Vagina (tissue), 2 donors: ENCODE results near the gene GALNT2.

Experiments used
- POLR2A ChIP-seq, 2 donors: fragments of 450-650 bp; IDR thresholded peaks; one replicate each; pipeline ENCODE4 v1.6.1; 2017; ENCODE audit warnings: antibody characterized with exemption in 2 of 2, mild to moderate bottlenecking in 2 of 2, moderate library complexity in 2 of 2
- POLR2AphosphoS5 ChIP-seq, 2 donors: sonication (generic); formaldehyde crosslinking; IDR thresholded peaks; one replicate each; pipeline ENCODE4 v1.9.0; 2017; ENCODE audit warnings: antibody characterized with exemption in 2 of 2, mild to moderate bottlenecking in 2 of 2, low read depth in 1 of 2; ENCODE audit not compliant: insufficient read depth in 1 of 2
- TF ChIP-seq, protein P1 (sequence below), 3 experiments: fragments of 450-650 bp in 2 of 3; fragments of 200-600 bp in 1 of 3; sonication (generic) in 1 of 3; IDR thresholded peaks; one replicate each; pipeline ENCODE4 v1.5.1; 2017 to 2019; ENCODE audit warnings: antibody characterized with exemption in 3 of 3, mild to moderate bottlenecking in 2 of 3, moderate library complexity in 2 of 3

DNA sequence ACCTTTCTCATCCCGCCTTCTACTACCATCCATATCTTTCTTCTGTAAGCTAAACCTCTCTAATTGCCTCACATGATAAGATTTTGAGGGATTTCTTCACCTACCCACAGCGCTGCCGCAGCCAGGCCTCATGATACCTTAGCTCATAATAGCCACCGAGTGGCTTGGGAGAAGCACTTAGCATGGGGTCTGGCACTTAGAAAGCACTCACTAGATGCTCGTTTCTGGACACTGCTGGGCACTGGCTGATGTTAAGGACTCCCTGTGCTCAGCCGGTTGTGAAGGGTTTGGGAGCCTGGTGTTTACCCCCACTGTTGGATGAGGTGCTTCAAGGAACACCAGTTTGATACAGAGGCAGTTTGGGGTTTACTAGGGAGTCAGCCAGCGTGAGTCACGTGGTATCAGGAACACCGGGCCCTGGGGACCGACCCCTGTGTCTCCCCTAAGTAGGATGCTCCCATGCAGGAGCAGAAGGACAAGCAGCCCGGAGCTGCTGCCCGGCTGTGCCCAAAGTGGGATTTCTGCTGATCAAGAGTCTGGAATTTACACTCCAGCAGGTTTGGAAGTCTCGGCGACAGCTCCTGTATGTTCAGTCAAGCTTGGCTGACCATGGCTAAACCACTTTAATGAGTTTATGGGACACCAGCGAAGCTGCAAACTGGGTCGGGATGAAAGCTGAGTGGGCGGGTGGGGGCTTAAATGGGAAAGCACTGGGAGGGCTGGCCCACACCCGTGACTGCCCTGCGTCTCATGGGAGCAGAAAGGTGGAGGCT is 63.3 kb downstream of the GALNT2 start:
- TF ChIP-seq, protein P1, sequence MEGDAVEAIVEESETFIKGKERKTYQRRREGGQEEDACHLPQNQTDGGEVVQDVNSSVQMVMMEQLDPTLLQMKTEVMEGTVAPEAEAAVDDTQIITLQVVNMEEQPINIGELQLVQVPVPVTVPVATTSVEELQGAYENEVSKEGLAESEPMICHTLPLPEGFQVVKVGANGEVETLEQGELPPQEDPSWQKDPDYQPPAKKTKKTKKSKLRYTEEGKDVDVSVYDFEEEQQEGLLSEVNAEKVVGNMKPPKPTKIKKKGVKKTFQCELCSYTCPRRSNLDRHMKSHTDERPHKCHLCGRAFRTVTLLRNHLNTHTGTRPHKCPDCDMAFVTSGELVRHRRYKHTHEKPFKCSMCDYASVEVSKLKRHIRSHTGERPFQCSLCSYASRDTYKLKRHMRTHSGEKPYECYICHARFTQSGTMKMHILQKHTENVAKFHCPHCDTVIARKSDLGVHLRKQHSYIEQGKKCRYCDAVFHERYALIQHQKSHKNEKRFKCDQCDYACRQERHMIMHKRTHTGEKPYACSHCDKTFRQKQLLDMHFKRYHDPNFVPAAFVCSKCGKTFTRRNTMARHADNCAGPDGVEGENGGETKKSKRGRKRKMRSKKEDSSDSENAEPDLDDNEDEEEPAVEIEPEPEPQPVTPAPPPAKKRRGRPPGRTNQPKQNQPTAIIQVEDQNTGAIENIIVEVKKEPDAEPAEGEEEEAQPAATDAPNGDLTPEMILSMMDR (IDR thresholded peaks at IDR 0.05): no peak
- TF ChIP-seq POLR2AphosphoS5 (IDR thresholded peaks at IDR 0.05; ENCODE audit: insufficient read depth in 1 of 2, low read depth in 1 of 2) (no peak), POLR2A (IDR thresholded peaks at IDR 0.05) (no peak)
